ENCODE measurements around the gene CAMK2D.

GRCh38 chr4:113409181-113409580 is 352.4 kb downstream of the CAMK2D start:
- TF ChIP-seq POLR2A (IDR thresholded peaks at IDR 0.05; ENCODE audit: low read length), result no peak
- TF ChIP-seq GATA1 (IDR thresholded peaks at IDR 0.05; ENCODE audit: low read depth, low read length), result no peak

Data from erythroblast (primary cell).